COLO829 (cell line): ENCODE data around the gene SPEF2.
"Not testable (repeated sequence)": the region's sequence is repeated elsewhere in the genome, so short reads cannot be mapped to it uniquely, and the experiment has no call there.

Source experiments
- DNase-seq: peaks from one replicate; pipeline ENCODE4 v3.0.0; 2012; ENCODE audit warnings: low spot score

Gene SPEF2

GRCh38 chr5:35855187-35855586 lies 237.5 kb downstream of the SPEF2 start:
- no peak for DNase-seq

- DNase-seq: not testable (repeated sequence)
Measured at GRCh38 chr5:35856186-35856764, 238.6 kb downstream of the SPEF2 start.

- DNase-seq: no peak
Measured at GRCh38 chr5:35856765-35857351, 239.2 kb downstream of the SPEF2 start, which contains the start of gene IL7R. Gene IL7R, plus strand, starts transcription at chr5:35856891. Its CDS starts 87 bp downstream, at chr5:35856978.

GRCh38 chr5:35857606-35858205 lies 240.0 kb downstream of the SPEF2 start:
- peak; percentile 48 for DNase-seq

DNA sequence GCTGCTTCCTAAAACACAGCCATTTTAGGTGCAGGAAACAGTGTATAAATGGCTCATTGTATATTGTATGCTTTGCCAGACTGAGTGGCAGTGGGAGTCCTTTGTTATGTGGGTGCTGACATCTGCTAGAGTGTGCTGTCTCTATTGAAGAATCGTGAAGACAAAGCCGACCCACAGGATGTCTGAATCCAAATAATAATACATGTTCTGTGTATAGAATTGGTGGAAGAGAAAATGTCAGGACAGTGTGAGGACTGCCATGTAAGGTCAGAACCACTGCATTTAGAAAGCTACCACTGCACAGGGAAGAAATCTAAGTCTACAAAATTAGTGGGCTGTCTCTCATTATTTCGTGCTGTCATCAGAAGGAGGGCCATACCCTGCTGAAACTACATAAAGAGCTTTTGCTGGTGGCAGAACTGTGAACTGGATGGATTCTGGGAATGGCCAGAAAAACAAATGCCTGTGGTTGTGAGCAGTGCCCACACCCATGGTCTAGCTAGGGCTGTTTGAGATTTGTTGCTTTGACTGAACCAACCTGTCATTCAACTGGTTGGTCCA lies 241.5 kb downstream of the SPEF2 start:
- peak; percentile 36 for DNase-seq

- DNase-seq: no peak
Measured at GRCh38 chr5:35860686-35861085, 243.0 kb downstream of the SPEF2 start.

- DNase-seq: no peak
Measured at GRCh38 chr5:35861718-35862117, 244.1 kb downstream of the SPEF2 start.

GRCh38 chr5:35862126-35862525 lies 244.5 kb downstream of the SPEF2 start:
- DNase-seq: no peak

DNA sequence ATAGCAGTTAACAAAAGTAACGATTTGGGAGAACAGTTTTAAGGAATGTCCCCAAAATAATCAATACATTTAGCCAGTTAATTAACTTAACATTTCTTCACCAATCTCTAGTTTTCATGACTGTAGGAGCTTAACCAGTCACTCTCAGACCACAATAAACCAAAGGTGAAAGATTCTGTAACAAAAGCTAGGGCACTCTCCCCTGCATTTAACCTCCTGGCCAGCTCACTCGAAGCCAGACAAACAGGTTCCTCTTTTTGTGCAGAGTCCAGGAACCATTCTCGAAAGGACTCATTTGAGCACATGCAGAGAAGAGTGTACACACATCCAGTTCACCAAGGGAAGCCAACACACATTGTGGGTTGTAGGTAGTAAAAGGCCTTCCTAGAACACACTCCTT lies 245.5 kb downstream of the SPEF2 start:
- DNase-seq: no peak
